ENCODE data around the gene DEGS2. TPM values are rescaled to one million over a fixed set of nuclear protein-coding genes. Genes with fewer than 3 reads are reported as not detected.

The DEGS2 gene
- total RNA-seq, 1 experiment from 2014 or later, result not detected

- in situ Hi-C loops (cut with HindIII; ENCODE audit: low pct_unique_long_range_greater_than_20kb, low sequenced_read_pairs), result no loop called here
- DNase-seq (ENCODE audit: low read depth, low spot score), result no peak
Measured at GRCh38 chr14:100155756-100156616, 3.5 kb downstream of the DEGS2 start.

- in situ Hi-C loops (cut with HindIII; ENCODE audit: low pct_unique_long_range_greater_than_20kb, low sequenced_read_pairs), result no loop called here
- peak; percentile 60 for DNase-seq (ENCODE audit: low read depth, low spot score)
Measured at GRCh38 chr14:100155049-100155621, 4.3 kb downstream of the DEGS2 start.

- DNase-seq (ENCODE audit: low read depth, low spot score), result no peak
- in situ Hi-C loops (cut with HindIII; ENCODE audit: low pct_unique_long_range_greater_than_20kb, low sequenced_read_pairs), result no loop called here
Measured at GRCh38 chr14:100153560-100153959, 5.9 kb downstream of the DEGS2 start.

- DNase-seq (ENCODE audit: low read depth, low spot score), result no peak
- in situ Hi-C loops (cut with HindIII; ENCODE audit: low pct_unique_long_range_greater_than_20kb, low sequenced_read_pairs), result no loop called here
Measured at GRCh38 chr14:100152091-100152490, 7.4 kb downstream of the DEGS2 start.

GRCh38 chr14:100150932-100151587 is 8.4 kb downstream of the DEGS2 start:
- no peak for DNase-seq (ENCODE audit: low read depth, low spot score)
- in situ Hi-C loops (cut with HindIII; ENCODE audit: low pct_unique_long_range_greater_than_20kb, low sequenced_read_pairs), result no loop called here

- in situ Hi-C loops (cut with HindIII; ENCODE audit: low pct_unique_long_range_greater_than_20kb, low sequenced_read_pairs), result no loop called here
- no peak for DNase-seq (ENCODE audit: low read depth, low spot score)
Measured at GRCh38 chr14:100149851-100150611, 9.4 kb downstream of the DEGS2 start.

- in situ Hi-C loops (cut with HindIII; ENCODE audit: low pct_unique_long_range_greater_than_20kb, low sequenced_read_pairs), result no loop called here
- no peak for DNase-seq (ENCODE audit: low read depth, low spot score)
Measured at GRCh38 chr14:100148837-100149731, 10.4 kb downstream of the DEGS2 start.

- in situ Hi-C loops (cut with HindIII; ENCODE audit: low pct_unique_long_range_greater_than_20kb, low sequenced_read_pairs), result no loop called here
- no peak for DNase-seq (ENCODE audit: low read depth, low spot score)
Measured at GRCh38 chr14:100147691-100148464, 11.6 kb downstream of the DEGS2 start.

GRCh38 chr14:100147181-100147631 is 12.2 kb downstream of the DEGS2 start:
- in situ Hi-C loops (cut with HindIII; ENCODE audit: low pct_unique_long_range_greater_than_20kb, low sequenced_read_pairs), result no loop called here
- DNase-seq (ENCODE audit: low read depth, low spot score), result no peak

- DNase-seq (ENCODE audit: low read depth, low spot score), result no peak
- in situ Hi-C loops (cut with HindIII; ENCODE audit: low pct_unique_long_range_greater_than_20kb, low sequenced_read_pairs), result no loop called here
Measured at GRCh38 chr14:100146531-100147091, 12.8 kb downstream of the DEGS2 start.

GRCh38 chr14:100145682-100146464 is 13.6 kb downstream of the DEGS2 start:
- in situ Hi-C loops (cut with HindIII; ENCODE audit: low pct_unique_long_range_greater_than_20kb, low sequenced_read_pairs), result no loop called here
- no peak for DNase-seq (ENCODE audit: low read depth, low spot score)

GRCh38 chr14:100144996-100145646 is 14.3 kb downstream of the DEGS2 start:
- DNase-seq (ENCODE audit: low read depth, low spot score), result no peak
- in situ Hi-C loops (cut with HindIII; ENCODE audit: low pct_unique_long_range_greater_than_20kb, low sequenced_read_pairs), result no loop called here

GRCh38 chr14:100144645-100144995 is 14.8 kb downstream of the DEGS2 start:
- no peak for DNase-seq (ENCODE audit: low read depth, low spot score)
- in situ Hi-C loops (cut with HindIII; ENCODE audit: low pct_unique_long_range_greater_than_20kb, low sequenced_read_pairs), result no loop called here

GRCh38 chr14:100143934-100144333 is 15.5 kb downstream of the DEGS2 start:
- DNase-seq (ENCODE audit: low read depth, low spot score), result no peak
- in situ Hi-C loops (cut with HindIII; ENCODE audit: low pct_unique_long_range_greater_than_20kb, low sequenced_read_pairs), result no loop called here

GRCh38 chr14:100143523-100143922 is 15.9 kb downstream of the DEGS2 start:
- in situ Hi-C loops (cut with HindIII; ENCODE audit: low pct_unique_long_range_greater_than_20kb, low sequenced_read_pairs), result no loop called here
- DNase-seq (ENCODE audit: low read depth, low spot score), result no peak

Measured in SK-MEL-5 (cell line).